NCI-H748 treated with DMSO at 0.1 percent for 48 hours (cell line): Measurements from ENCODE around the gene SNX17.
"Not testable (repeated sequence)": the region's sequence is repeated elsewhere in the genome, so short reads cannot be mapped to it uniquely, and the experiment has no call there.

Experiments
- DNase-seq: peaks from one replicate; lab custom pipeline; 2025; lab: John Stamatoyannopoulos, UW

SNX17 gene

GRCh38 chr2:27370026-27370815 is at the start of gene SNX17, which contains the start of gene EIF2B4:
Gene SNX17 (plus strand): TSS chr2:27370616. CDS start chr2:27370744, 128 bp downstream.
Gene EIF2B4 (minus strand): TSS chr2:27370338. CDS start chr2:27370314, 24 bp downstream.
- peak; percentile 94 for DNase-seq

- no peak for DNase-seq
Measured at GRCh38 chr2:27320958-27321543, 49.4 kb upstream of the SNX17 start.

GRCh38 chr2:27322301-27322765 is 48.1 kb upstream of the SNX17 start:
- DNase-seq, result no peak

- peak; percentile 74 for DNase-seq
Measured at GRCh38 chr2:27322766-27323595, 47.4 kb upstream of the SNX17 start, which contains the start of gene MPV17. Gene MPV17 (minus strand): TSS chr2:27323097. CDS start chr2:27322517, 580 bp downstream.

GRCh38 chr2:27323596-27324285 is 46.7 kb upstream of the SNX17 start:
- DNase-seq, result no peak

GRCh38 chr2:27324720-27325119 is 45.7 kb upstream of the SNX17 start:
- no peak for DNase-seq

GRCh38 chr2:27335311-27335710 is 35.1 kb upstream of the SNX17 start:
- DNase-seq, result no peak

GRCh38 chr2:27336173-27336572 is 34.2 kb upstream of the SNX17 start:
- no peak for DNase-seq

- DNase-seq, result no peak
Measured at GRCh38 chr2:27347641-27348040, 22.8 kb upstream of the SNX17 start.

GRCh38 chr2:27350106-27350693 is 20.2 kb upstream of the SNX17 start:
- no peak for DNase-seq

GRCh38 chr2:27351802-27352598 is 18.4 kb upstream of the SNX17 start:
- DNase-seq, result no peak

- not testable (repeated sequence) for DNase-seq
Measured at GRCh38 chr2:27353386-27353761, 17.0 kb upstream of the SNX17 start.

- no peak for DNase-seq
Measured at GRCh38 chr2:27353762-27354596, 16.4 kb upstream of the SNX17 start.

- no peak for DNase-seq
Measured at GRCh38 chr2:27354597-27354927, 15.9 kb upstream of the SNX17 start.

- no peak for DNase-seq
Measured at GRCh38 chr2:27356056-27356381, 14.4 kb upstream of the SNX17 start.

GRCh38 chr2:27356382-27357181 is 13.8 kb upstream of the SNX17 start, which contains the start of gene GTF3C2:
Gene GTF3C2 (minus strand): TSS chr2:27356764. CDS start chr2:27343554, 13,210 bp downstream.
- DNase-seq, result peak; percentile 92

GRCh38 chr2:27362678-27363420 is 7.6 kb upstream of the SNX17 start:
- no peak for DNase-seq

- DNase-seq, result no peak
Measured at GRCh38 chr2:27363933-27364332, 6.5 kb upstream of the SNX17 start.
